Midbrain (tissue), 1 donor: ENCODE data around the gene MRGPRF.
A peak's percentile ranks its signal among the peaks of the same experiment; 100 is the strongest.

Experiments
- DNase-seq: peaks from one replicate; lab custom pipeline; 2025; lab: John Stamatoyannopoulos, UW

The MRGPRF gene

DNA sequence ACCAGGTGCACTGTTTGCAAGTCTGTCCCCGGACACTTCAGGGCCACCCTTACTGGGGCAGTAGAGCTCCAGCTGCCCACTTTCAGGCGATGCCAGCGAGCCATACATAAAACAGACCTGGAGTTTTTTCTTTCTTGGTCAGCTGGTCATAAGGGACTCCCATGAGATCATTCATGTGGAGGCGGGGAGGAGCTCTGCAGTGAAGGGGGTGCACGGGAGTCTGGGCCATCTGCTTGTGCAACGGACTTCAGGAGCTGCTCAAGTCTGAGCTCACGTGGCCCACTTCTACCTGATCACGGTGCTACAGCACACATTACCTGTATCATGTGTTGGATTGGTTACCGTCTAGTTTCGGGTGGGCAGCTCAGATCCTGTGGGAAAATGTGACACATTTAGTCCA, 9.2 kb upstream of the MRGPRF start:
- no peak for DNase-seq

GRCh38 chr11:69018924-69019323, 5.9 kb upstream of the MRGPRF start:
- no peak for DNase-seq

GRCh38 chr11:69017951-69018350, 4.9 kb upstream of the MRGPRF start:
- no peak for DNase-seq

GRCh38 chr11:69014898-69015549, 2.0 kb upstream of the MRGPRF start:
- DNase-seq, result no peak

- DNase-seq, result no peak
Observed at GRCh38 chr11:69014084-69014851, 1.2 kb upstream of the MRGPRF start.

DNA sequence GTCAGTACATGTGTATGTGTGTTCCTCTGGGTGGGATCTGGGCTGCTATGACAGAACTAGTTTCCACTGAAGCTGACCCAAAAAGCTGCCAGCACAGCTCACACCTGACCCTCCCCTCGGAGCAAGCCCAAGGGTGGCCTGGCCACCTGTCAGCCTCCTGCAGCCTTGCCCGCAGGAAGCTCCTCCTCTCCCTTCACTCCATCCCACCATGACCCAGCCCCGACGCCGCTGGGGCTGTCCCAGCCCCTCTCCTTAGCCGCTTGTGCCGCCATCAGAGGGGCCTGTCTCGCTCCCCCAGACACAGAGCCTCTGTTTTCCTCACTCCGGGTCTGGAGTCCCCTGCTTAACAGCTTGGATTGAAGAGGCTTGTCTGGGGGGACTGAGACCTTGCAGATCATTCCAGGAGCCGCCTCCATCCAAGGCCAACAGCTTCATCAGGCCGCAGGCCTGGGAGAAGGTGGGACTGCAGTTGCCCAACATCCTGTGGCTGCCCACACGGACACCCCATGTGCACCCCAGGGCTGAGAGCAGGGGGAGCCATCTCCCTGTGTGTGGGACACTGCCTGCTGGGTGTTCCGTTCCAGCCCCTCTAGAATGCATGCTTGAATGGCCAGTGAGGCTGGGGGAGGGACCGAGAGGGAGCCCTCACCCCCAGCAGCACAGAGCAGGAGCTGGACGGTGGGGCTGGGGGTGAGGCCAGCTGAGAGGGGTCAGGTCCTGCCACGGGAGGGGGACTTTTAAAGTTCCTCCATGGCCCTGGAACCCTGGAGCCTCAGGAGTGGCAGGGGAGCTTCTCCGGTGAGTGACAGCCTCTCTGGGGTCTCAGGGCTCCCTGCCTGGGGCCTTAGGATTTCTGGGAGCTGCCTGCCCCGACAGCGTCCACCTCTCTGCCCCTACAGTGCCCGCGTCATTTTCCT, 696 bp downstream of the MRGPRF start:
- no peak for DNase-seq

DNA sequence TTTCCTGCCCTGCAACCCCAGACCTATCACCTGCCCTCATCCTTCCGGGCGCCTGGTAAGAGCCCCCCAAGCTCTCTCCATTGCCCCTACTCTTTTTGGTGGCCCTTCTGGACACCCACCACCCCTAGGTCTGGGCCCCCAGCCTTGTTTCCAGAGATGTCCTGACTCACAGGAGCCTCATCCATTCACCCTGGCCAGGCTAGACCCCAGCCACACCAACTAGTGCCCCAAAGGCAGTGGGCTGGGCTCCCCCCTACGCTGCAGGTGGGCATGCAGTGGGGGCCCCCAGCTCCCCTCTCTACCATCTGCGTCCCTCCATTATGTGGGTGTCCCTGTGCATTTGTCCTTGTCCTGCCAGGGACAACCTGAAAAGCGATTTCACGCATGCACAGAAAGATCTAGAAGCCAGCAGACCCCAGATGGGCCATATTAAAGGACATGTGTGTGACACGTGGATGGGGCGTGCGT, 1.4 kb downstream of the MRGPRF start:
- DNase-seq, result no peak

DNA sequence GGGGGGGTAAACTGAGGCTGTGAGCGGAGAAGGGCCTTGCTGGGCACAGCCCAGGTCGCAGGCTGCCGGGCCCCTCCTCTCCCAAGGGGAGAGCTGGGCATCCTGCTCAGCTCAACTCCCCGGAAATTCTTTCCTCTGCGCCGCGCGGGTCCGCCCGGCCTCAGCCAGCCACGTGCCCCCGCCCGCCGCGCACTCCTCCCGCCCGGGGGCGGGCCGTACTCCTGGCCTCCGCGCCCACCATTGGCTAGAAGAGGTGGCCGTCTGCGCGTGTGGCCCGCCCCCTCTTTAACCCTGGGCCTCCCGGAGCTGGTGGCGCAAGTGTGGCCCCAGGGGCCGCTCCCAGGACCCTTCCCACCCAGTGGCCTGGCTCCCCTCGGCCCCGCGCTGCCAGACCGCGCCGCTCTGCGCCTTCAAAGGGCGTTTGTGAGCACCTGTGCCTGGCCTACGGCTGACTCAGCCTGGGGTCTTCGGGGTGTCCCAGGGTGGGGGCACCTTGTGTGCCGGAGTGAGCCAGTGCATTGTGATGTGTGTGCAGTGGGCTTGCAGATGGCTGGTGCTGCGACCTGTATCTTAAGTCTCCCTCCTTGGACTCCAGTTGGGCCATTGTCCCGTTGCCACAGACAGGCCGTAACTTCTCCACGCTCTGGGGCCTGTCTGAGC, 2.0 kb downstream of the MRGPRF start:
- DNase-seq, result peak; percentile 18

- no peak for DNase-seq
Observed at GRCh38 chr11:69010361-69010891, 2.6 kb downstream of the MRGPRF start.

DNA sequence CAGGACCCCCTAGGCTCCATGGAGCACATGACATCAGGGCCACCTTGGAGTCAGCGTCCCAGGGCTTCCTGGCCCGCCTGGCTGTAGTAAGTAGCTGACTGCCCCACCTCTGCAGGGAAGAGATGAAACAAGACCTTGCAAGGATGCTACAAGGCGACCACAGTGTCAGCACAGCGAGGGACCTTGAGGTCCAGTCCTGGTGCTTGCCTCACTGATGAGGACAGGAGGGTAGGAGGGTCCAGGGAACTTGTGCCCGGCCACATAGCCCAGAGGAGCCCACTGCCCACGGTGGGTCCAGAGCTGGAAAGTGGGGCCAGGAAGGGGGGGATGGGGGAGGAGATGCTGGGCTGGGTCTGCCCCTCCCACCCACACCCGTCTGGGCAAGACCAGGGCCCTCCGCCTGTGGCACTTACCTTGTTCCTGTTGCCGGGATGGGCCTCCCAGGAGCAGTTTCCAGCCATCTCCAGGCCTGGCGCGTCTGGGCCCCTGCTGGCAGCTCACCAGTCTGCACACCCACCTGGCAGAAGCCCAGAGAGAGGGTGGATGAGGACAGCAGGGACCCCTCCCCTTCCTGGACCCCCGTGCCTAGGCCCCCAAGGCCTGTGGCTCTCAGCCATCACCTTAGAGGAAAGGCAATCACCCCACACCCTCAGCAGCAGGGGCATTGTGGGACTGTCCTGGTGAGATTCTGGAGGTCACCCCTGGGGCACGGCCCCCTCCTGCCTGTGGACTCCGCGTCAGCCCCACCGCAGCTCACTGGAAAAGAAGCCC, 3.4 kb downstream of the MRGPRF start:
- no peak for DNase-seq

DNA sequence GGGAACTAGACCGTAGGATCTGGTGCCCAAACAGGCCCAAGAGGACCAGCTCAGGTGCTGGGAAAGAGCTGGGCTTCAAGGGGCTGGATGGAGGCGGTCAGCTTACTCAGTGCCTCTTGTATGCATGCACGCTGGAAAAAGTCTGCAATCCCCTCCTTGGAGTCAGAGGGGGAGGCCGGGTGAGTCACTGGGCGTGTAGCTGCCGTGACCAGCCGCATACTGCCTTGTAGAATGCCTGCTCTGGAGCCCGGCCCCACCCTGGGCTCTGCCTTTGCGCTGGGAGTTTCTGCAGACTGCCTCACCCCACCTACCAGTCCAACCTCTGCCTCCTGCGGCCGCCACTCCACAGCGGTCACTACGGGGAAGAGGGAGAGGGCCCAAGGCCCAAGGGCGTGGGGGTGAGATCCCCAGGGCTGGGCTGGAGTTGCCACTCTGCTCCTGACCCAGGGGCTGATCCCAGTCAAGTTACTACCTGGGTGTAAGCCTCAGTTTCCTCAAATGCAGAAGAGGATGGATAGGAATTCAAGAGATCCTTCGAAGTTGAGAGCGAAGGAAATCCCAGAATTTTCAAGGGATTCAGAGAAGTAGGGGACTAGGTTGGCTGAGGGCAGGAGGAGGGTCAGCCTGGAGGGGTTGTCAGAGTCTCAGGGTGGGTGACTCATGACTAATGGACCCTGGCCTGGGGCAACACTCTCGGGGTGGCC, 4.2 kb downstream of the MRGPRF start:
- DNase-seq, result no peak

DNA sequence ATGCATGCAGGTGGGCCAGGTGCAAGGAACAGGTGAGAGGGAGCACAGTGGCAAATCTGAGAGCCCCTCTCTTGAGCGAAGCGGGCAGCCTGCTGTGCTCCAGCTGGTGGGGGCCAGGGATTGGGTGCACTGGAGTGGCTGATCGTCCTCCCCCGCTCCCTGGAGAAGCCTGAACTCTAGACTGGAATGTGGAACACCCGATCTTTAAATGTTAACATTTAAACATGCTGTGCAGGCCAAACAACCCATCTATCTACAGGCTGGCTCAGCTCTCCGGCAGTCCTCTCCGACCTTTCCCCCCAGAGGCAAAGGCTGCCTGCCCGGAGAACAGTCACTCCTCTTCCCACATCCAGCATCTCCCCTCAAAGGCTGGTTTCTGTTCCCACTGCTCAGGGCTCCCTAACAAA, 5.1 kb downstream of the MRGPRF start:
- DNase-seq, result no peak

GRCh38 chr11:69006816-69007215, 6.2 kb downstream of the MRGPRF start:
- no peak for DNase-seq

DNA sequence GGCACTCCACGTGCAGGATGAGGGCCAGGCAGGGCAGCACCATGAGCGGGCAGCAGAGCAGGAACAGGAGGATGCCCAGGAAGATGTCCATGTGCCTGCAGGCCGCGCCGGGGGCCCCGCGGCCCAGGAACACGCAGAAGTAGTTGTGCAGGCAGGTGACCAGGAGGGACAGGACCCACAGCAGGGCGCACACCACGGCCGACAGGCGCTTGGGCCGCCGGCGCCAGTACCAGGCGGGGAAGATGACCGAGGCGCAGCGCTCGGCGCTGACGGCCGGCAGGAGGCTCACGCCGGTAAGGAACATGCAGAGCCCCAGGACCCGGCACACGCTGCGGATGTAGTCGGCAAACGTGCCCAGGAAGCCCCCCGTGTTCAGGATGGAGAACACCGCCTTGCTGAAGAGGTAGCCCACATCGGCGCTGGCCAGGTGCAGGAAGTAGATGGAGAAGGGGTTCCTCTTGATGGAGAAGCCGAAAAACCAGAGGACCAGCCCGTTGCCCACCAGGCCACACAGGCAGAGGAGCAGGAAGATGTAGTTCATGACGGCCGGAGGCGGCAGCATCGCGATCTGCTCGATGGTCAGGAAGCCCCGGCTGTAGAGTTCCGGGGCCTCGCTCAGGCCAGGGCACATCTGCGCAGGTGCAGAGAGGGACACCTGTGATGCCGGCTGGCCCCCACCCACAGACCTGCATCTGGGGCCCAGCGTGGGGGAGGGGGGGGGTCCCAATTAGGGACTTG, 7.2 kb downstream of the MRGPRF start:
- DNase-seq, result no peak

DNA sequence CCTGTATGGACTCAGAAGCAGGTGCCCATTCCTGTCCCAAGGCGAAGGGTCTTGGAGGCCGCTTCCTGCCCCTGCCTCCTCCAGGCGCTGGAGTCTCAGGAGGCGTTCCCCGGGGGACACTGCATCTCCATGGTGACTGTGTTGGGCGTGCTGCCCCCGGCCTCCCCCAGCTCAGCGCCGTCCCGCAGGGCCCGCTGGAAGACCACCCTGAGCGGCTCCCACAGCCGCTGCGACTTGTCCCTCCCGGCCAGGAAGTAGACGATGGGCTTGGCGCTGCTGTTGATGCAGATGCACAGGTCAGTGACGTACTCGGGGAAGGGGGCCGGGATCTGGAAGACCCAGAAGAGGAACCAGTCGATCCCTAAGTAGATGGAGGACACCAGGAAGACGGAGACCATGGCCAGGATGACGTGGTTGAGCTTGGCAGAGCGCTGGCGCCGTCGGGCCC, 7.8 kb downstream of the MRGPRF start:
- DNase-seq, result no peak

GRCh38 chr11:69004411-69005182, 8.4 kb downstream of the MRGPRF start:
- no peak for DNase-seq

GRCh38 chr11:69003866-69004367, 9.1 kb downstream of the MRGPRF start:
- DNase-seq, result no peak

- no peak for DNase-seq
Observed at GRCh38 chr11:69003301-69003865, 9.7 kb downstream of the MRGPRF start.
